ENCODE data around the gene LIPI. TPM values are rescaled to one million over a fixed set of nuclear protein-coding genes. Genes with fewer than 3 reads are reported as not detected.

LIPI gene
- total and polyA plus RNA-seq, 2 experiments from 2014 or later = not detected

DNA sequence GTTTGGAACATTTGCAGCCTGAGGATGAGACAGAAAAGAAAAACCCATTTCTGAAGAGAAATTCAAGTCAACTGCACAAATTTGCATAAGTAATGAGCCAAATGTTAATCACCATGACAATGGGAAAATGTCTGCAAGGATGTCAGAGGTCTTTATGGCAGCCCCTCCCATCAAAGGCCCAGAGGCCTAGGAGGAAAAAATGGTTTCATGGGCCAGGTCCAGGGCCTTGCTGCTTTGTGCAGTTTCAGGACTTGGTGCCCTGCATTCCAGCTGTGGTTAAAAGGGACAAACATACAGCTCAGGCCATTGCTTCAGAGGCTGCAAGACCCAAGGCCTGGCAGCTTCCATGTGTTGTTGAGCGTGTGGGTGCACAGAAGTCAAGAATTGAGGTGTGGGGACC, 18.6 kb upstream of the LIPI start:
- Histone ChIP-seq H3K4me3 (no peak overlapping the region), H2AFZ (no peak overlapping the region), H3K9me2 (ENCODE audit: insufficient read depth) (0 out of 2 replicates have a peak, but pooled peaks cover 5% of the 10 kb centered on the region), H3K4me1 (ENCODE audit: insufficient read depth) (no peaks in the 10 kb centered on the region), H3F3A (replicated peaks; ENCODE audit: low read depth) (no peaks in the 10 kb centered on the region), H3K36me3 (ENCODE audit: insufficient read depth) (peaks cover 13% of the 10 kb centered on the region; the same call in 1 of the 2 replicates), H3K27ac (ENCODE audit: low read depth) (no peak overlapping the region), H4K20me1 (replicated peaks; ENCODE audit: insufficient read depth) (no peaks in the 10 kb centered on the region), H3K79me2 (replicated peaks; ENCODE audit: insufficient read depth) (no peaks in the 10 kb centered on the region), H3K27me3 (ENCODE audit: insufficient read depth) (no peaks in the 10 kb centered on the region), H3K4me2 (no peak overlapping the region)
- DNase-seq (ENCODE audit: low spot score) (no peak), ATAC-seq (no peak)
- TF ChIP-seq, protein P1, sequence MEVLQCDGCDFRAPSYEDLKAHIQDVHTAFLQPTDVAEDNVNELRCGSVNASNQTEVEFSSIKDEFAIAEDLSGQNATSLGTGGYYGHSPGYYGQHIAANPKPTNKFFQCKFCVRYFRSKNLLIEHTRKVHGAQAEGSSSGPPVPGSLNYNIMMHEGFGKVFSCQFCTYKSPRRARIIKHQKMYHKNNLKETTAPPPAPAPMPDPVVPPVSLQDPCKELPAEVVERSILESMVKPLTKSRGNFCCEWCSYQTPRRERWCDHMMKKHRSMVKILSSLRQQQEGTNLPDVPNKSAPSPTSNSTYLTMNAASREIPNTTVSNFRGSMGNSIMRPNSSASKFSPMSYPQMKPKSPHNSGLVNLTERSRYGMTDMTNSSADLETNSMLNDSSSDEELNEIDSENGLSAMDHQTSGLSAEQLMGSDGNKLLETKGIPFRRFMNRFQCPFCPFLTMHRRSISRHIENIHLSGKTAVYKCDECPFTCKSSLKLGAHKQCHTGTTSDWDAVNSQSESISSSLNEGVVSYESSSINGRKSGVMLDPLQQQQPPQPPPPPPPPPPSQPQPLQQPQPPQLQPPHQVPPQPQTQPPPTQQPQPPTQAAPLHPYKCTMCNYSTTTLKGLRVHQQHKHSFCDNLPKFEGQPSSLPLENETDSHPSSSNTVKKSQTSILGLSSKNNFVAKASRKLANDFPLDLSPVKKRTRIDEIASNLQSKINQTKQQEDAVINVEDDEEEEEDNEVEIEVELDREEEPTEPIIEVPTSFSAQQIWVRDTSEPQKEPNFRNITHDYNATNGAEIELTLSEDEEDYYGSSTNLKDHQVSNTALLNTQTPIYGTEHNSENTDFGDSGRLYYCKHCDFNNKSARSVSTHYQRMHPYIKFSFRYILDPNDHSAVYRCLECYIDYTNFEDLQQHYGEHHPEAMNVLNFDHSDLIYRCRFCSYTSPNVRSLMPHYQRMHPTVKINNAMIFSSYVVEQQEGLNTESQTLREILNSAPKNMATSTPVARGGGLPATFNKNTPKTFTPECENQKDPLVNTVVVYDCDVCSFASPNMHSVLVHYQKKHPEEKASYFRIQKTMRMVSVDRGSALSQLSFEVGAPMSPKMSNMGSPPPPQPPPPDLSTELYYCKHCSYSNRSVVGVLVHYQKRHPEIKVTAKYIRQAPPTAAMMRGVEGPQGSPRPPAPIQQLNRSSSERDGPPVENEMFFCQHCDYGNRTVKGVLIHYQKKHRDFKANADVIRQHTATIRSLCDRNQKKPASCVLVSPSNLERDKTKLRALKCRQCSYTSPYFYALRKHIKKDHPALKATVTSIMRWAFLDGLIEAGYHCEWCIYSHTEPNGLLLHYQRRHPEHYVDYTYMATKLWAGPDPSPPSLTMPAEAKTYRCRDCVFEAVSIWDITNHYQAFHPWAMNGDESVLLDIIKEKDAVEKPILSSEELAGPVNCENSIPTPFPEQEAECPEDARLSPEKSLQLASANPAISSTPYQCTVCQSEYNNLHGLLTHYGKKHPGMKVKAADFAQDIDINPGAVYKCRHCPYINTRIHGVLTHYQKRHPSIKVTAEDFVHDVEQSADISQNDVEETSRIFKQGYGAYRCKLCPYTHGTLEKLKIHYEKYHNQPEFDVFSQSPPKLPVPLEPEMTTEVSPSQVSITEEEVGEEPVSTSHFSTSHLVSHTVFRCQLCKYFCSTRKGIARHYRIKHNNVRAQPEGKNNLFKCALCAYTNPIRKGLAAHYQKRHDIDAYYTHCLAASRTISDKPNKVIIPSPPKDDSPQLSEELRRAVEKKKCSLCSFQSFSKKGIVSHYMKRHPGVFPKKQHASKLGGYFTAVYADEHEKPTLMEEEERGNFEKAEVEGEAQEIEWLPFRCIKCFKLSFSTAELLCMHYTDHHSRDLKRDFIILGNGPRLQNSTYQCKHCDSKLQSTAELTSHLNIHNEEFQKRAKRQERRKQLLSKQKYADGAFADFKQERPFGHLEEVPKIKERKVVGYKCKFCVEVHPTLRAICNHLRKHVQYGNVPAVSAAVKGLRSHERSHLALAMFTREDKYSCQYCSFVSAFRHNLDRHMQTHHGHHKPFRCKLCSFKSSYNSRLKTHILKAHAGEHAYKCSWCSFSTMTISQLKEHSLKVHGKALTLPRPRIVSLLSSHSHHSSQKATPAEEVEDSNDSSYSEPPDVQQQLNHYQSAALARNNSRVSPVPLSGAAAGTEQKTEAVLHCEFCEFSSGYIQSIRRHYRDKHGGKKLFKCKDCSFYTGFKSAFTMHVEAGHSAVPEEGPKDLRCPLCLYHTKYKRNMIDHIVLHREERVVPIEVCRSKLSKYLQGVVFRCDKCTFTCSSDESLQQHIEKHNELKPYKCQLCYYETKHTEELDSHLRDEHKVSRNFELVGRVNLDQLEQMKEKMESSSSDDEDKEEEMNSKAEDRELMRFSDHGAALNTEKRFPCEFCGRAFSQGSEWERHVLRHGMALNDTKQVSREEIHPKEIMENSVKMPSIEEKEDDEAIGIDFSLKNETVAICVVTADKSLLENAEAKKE (CRISPR knock-in tag; IDR thresholded peaks at IDR 0.05) = no peak
- TF ChIP-seq ZNF331 (CRISPR knock-in tag; IDR thresholded peaks at IDR 0.05; ENCODE audit: low read depth) (no peak), NANOG (IDR thresholded peaks at IDR 0.05; ENCODE audit: borderline replicate concordance) (no peak), ZNF114 (CRISPR knock-in tag; IDR thresholded peaks at IDR 0.05) (no peak), POLR2AphosphoS5 (IDR thresholded peaks at IDR 0.05; ENCODE audit: low read depth) (no peak), EZH2 (IDR thresholded peaks at IDR 0.05; ENCODE audit: low read depth, unreplicated experiment) (no peak), EZH2phosphoT487 (IDR thresholded peaks at IDR 0.05; ENCODE audit: unreplicated experiment) (no peak), CREB1 (CRISPR knock-in tag; IDR thresholded peaks at IDR 0.05; ENCODE audit: low read depth) (no peak), JUNB (IDR thresholded peaks at IDR 0.05; ENCODE audit: unreplicated experiment) (no peak), STAT1 (IDR thresholded peaks at IDR 0.05; ENCODE audit: unreplicated experiment) (no peak)
- TF ChIP-seq, protein P2, sequence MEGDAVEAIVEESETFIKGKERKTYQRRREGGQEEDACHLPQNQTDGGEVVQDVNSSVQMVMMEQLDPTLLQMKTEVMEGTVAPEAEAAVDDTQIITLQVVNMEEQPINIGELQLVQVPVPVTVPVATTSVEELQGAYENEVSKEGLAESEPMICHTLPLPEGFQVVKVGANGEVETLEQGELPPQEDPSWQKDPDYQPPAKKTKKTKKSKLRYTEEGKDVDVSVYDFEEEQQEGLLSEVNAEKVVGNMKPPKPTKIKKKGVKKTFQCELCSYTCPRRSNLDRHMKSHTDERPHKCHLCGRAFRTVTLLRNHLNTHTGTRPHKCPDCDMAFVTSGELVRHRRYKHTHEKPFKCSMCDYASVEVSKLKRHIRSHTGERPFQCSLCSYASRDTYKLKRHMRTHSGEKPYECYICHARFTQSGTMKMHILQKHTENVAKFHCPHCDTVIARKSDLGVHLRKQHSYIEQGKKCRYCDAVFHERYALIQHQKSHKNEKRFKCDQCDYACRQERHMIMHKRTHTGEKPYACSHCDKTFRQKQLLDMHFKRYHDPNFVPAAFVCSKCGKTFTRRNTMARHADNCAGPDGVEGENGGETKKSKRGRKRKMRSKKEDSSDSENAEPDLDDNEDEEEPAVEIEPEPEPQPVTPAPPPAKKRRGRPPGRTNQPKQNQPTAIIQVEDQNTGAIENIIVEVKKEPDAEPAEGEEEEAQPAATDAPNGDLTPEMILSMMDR (conservative IDR thresholded peaks at IDR 0.05; ENCODE audit: low read depth in 2 of 2) = no peak
- TF ChIP-seq, protein P3, sequence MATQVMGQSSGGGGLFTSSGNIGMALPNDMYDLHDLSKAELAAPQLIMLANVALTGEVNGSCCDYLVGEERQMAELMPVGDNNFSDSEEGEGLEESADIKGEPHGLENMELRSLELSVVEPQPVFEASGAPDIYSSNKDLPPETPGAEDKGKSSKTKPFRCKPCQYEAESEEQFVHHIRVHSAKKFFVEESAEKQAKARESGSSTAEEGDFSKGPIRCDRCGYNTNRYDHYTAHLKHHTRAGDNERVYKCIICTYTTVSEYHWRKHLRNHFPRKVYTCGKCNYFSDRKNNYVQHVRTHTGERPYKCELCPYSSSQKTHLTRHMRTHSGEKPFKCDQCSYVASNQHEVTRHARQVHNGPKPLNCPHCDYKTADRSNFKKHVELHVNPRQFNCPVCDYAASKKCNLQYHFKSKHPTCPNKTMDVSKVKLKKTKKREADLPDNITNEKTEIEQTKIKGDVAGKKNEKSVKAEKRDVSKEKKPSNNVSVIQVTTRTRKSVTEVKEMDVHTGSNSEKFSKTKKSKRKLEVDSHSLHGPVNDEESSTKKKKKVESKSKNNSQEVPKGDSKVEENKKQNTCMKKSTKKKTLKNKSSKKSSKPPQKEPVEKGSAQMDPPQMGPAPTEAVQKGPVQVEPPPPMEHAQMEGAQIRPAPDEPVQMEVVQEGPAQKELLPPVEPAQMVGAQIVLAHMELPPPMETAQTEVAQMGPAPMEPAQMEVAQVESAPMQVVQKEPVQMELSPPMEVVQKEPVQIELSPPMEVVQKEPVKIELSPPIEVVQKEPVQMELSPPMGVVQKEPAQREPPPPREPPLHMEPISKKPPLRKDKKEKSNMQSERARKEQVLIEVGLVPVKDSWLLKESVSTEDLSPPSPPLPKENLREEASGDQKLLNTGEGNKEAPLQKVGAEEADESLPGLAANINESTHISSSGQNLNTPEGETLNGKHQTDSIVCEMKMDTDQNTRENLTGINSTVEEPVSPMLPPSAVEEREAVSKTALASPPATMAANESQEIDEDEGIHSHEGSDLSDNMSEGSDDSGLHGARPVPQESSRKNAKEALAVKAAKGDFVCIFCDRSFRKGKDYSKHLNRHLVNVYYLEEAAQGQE (IDR thresholded peaks at IDR 0.05; ENCODE audit: unreplicated experiment) = no peak
- TF ChIP-seq, protein P4, sequence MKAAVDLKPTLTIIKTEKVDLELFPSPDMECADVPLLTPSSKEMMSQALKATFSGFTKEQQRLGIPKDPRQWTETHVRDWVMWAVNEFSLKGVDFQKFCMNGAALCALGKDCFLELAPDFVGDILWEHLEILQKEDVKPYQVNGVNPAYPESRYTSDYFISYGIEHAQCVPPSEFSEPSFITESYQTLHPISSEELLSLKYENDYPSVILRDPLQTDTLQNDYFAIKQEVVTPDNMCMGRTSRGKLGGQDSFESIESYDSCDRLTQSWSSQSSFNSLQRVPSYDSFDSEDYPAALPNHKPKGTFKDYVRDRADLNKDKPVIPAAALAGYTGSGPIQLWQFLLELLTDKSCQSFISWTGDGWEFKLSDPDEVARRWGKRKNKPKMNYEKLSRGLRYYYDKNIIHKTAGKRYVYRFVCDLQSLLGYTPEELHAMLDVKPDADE (IDR thresholded peaks at IDR 0.05) = no peak
- Mint-ChIP-seq H3K9me3 (peaks cover 30% of the 10 kb centered on the region), H3K27me3 (ENCODE audit: insufficient read depth, low read depth, poor library complexity) (no peaks in the 10 kb centered on the region), H3K36me3 (ENCODE audit: low read depth) (peaks cover 37% of the 10 kb centered on the region), H3K4me1 (no peaks in the 10 kb centered on the region), H3K27ac (no peak overlapping the region), H3K4me3 (no peak overlapping the region)

Data from GM23338 (cell line).